Esophagus muscularis mucosa (tissue), 4 donors: Measurements from ENCODE around the gene ANTXR1. TPM values are rescaled to one million over a fixed set of nuclear protein-coding genes. Genes with fewer than 3 reads are reported as not detected.

Experiments
- DNase-seq: peaks from one replicate; pipeline ENCODE4 v3.0.0-alpha.2; 2017; ENCODE audit errors: extremely low spot score
- H3K27ac ChIP-seq, 4 donors: fragments of 200-600 bp; sonication (generic); replicated peaks in 1 of 4; 1 replicate in 3 of 4; 2 replicates in 1 of 4; pipeline ENCODE4 v1.5.1; 2016 to 2019; ENCODE audit warnings: mild to moderate bottlenecking in 1 of 4
- H3K27me3 ChIP-seq, 4 donors: fragments of 200-600 bp; sonication (generic); one replicate each; pipeline versions ENCODE4 v1.5.1 to v1.6.0; 2016 to 2019
- H3K36me3 ChIP-seq, 4 donors: fragments of 200-600 bp; sonication (generic); one replicate each; pipeline ENCODE4 v1.5.1; 2016 to 2019
- H3K4me1 ChIP-seq, 4 donors: fragments of 200-600 bp; sonication (generic); one replicate each; pipeline ENCODE4 v1.5.1; 2016 to 2019
- H3K4me3 ChIP-seq, 4 donors: fragments of 200-600 bp; sonication (generic); 1 replicate in 2 of 4; 2 replicates in 2 of 4; pipeline ENCODE4 v1.5.1; 2016 to 2019; ENCODE audit warnings: mild to moderate bottlenecking in 4 of 4, moderate library complexity in 1 of 4
- H3K9me3 ChIP-seq, 4 donors: fragments of 200-600 bp; sonication (generic); 1 replicate in 3 of 4; 2 replicates in 1 of 4; pipeline ENCODE4 v1.5.1; 2016 to 2019
- CTCF ChIP-seq, 3 experiments: fragments of 200-600 bp in 2 of 3; fragments of 450-650 bp in 1 of 3; sonication (generic) in 2 of 3; IDR thresholded peaks; one replicate each; pipeline ENCODE4 v1.5.1; 2017 to 2019; ENCODE audit warnings: antibody characterized with exemption in 3 of 3, mild to moderate bottlenecking in 2 of 3, moderate library complexity in 1 of 3
- EP300 ChIP-seq: sonication (generic); formaldehyde crosslinking; IDR thresholded peaks from one replicate; pipeline ENCODE4 v1.6.1; 2017; ENCODE audit warnings: antibody characterized with exemption
- POLR2A ChIP-seq: fragments of 450-650 bp; IDR thresholded peaks from one replicate; pipeline ENCODE4 v1.6.1; 2017; ENCODE audit warnings: antibody characterized with exemption, moderate library complexity, mild to moderate bottlenecking, low read depth
- POLR2AphosphoS5 ChIP-seq, 2 donors: sonication (generic); formaldehyde crosslinking; IDR thresholded peaks; one replicate each; pipeline ENCODE4 v1.6.1; 2017; ENCODE audit warnings: antibody characterized with exemption in 2 of 2
- WGBS: methylation state at CpG from one replicate; pipeline ENCODE4 v1.1.5; 2018; 5-methylcytosine and 5-hydroxymethylcytosine counted together
- intact Hi-C: fragments of 100-400 bp; cut with DNase I; formaldehyde crosslinking; loops from one replicate; pipeline ENCODE4 v1.15.1; 2023
- total RNA-seq, 4 donors: library from RNA; depleted of rRNA; stranded (reverse); fragments of >200 nt; gene quantifications; one replicate each; pipeline versions ENCODE4 v1.1.0 to v1.2.1, GENCODE V29; 2016

The ANTXR1 gene
- total RNA-seq, 4 donors from 2014 or later = 74.6 to 115 (median 92.1) TPM

DNA sequence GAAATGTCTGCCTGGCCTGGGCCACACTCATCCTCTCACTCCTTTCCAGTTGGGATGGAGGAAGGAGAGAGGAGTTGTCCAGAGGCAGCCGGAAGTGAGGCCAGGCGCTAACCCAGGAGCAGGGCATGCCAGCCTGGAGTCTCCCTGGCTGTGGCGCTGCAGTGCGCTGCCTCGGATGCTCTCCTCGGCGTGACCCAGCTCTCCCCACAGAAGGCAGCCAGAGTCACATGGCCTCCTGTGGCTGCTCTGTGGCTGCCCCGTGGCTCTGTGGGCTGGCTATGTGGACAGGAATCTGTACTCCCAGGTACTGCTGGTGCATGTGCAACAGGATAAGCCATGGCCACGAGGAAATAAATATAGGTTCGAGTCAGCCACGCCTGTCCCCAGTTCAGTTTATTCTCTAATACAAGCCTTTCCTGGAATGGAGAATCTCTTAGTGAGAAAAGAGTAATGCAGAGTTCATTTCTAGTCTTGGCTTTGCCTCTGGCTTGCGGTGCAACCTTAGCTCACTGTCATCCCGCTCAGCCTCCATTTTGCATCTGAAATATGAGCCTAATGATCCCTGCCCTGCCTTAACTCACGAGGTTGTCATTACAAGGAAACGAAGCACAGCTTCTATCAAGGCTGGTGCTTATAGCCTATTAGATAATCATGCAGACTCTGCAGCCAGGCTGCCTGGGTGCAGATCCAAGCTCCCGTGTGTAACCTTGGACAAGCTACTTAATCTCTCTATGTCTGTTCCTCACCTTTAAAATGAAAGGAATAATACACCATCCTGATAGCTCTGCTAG is 106.3 kb downstream of the ANTXR1 start:
- Histone ChIP-seq H3K4me1 (peaks cover 10 to 61% (median 50%) of the 10 kb centered on the region in 4 donors), H3K27ac (peak overlapping the region; percentile 74 to 84 (median 80)), H3K9me3 (no peaks in the 10 kb centered on the region), H3K36me3 (peaks cover 0 to 15% (median 5%) of the 10 kb centered on the region in 4 donors), H3K27me3 (no peaks in the 10 kb centered on the region), H3K4me3 (no peak overlapping the region)
- DNase-seq = no peak
- intact Hi-C loops = loop anchor here (5.0 kb wide), 1 partner anchor 97 kb away; no protein-coding TSS in a partner anchor
- no peak for TF ChIP-seq POLR2A
- no peak for TF ChIP-seq EP300
- no peak for TF ChIP-seq POLR2AphosphoS5 (IDR thresholded peaks at IDR 0.05)
- TF ChIP-seq CTCF (IDR thresholded peaks at IDR 0.05) = no peak
- 59% methylated on average over 13 of the region's 16 CpGs for WGBS

- H3K27ac ChIP-seq = no peak overlapping the region
- no peaks in the 10 kb centered on the region for H3K9me3 ChIP-seq
- intact Hi-C loops = no loop called here
- peaks cover 0 to 34% (median 10%) of the 10 kb centered on the region in 4 donors for H3K36me3 ChIP-seq
- no peaks in the 10 kb centered on the region for H3K27me3 ChIP-seq
- no peak for DNase-seq
- 80% methylated on average over 4 of the region's 4 CpGs for WGBS
- H3K4me1 ChIP-seq = peaks cover 4 to 40% (median 33%) of the 10 kb centered on the region in 4 donors
- TF ChIP-seq POLR2AphosphoS5 (IDR thresholded peaks at IDR 0.05) (no peak), CTCF (IDR thresholded peaks at IDR 0.05) (no peak), EP300 (no peak), POLR2A (no peak)
- H3K4me3 ChIP-seq = no peak overlapping the region
Observed at GRCh38 chr2:69122271-69122670, 109.3 kb downstream of the ANTXR1 start.

DNA sequence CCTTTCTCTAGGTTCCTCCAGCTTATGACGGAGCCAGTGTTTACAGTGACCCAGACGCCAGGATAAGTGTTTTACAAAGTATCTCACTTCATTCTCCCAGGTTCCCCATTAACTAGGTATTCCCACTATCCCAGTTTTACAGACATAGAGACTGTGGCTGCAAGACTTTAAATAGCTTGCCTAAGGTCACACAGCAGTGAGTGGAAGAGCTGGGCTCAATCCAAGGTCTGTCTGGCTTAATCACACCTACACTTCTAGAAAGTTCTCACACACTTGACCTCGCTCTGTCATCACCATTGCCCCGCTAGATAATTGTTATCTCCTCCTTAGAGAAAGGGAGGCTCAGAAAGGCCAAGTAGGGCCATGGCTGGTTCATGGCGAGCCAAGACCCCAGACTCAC is 110.2 kb downstream of the ANTXR1 start:
- intact Hi-C loops = no loop called here
- TF ChIP-seq EP300 (no peak), POLR2A (no peak), CTCF (IDR thresholded peaks at IDR 0.05) (no peak), POLR2AphosphoS5 (IDR thresholded peaks at IDR 0.05) (no peak)
- H3K27ac ChIP-seq = no peak overlapping the region
- H3K9me3 ChIP-seq = no peaks in the 10 kb centered on the region
- WGBS = 79% methylated on average over 5 of the region's 5 CpGs
- DNase-seq = no peak
- H3K4me3 ChIP-seq = no peak overlapping the region
- peaks cover 0 to 41% (median 10%) of the 10 kb centered on the region in 4 donors for H3K36me3 ChIP-seq
- no peaks in the 10 kb centered on the region for H3K27me3 ChIP-seq
- peaks cover 2 to 33% (median 29%) of the 10 kb centered on the region in 4 donors for H3K4me1 ChIP-seq

DNA sequence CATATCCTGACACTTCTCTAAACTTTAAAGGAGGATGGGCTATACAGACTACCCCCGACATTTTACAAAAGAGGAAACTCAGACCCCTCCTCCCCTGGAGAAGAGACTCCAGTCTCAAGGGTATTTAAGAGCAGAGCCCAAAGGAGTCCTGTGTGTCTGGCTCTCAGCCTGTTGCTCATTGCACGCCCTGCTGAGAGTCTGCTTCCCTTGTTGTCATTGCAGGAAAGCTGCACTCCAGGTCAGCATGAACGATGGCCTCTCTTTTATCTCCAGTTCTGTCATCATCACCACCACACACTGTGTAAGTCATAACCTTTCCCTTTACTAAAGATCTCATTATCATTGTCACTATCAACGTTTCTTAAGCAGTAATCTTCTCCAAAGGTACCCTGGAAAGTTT is 111.4 kb downstream of the ANTXR1 start:
- H3K4me3 ChIP-seq = no peak overlapping the region
- no peaks in the 10 kb centered on the region for H3K9me3 ChIP-seq
- DNase-seq = no peak
- H3K27ac ChIP-seq = no peak overlapping the region
- WGBS = 83% methylated on average over 4 of the region's 4 CpGs
- H3K36me3 ChIP-seq = peaks cover 0 to 48% (median 10%) of the 10 kb centered on the region in 4 donors
- H3K27me3 ChIP-seq = no peaks in the 10 kb centered on the region
- intact Hi-C loops = no loop called here
- no peak for TF ChIP-seq POLR2A
- no peak for TF ChIP-seq POLR2AphosphoS5 (IDR thresholded peaks at IDR 0.05)
- no peak for TF ChIP-seq CTCF (IDR thresholded peaks at IDR 0.05)
- no peak for TF ChIP-seq EP300
- H3K4me1 ChIP-seq = peaks cover 2 to 22% (median 18%) of the 10 kb centered on the region in 4 donors
